B cell (primary cell): ENCODE data around the gene IL1F10. TPM values are rescaled to one million over a fixed set of nuclear protein-coding genes. Genes with fewer than 3 reads are reported as not detected.
A peak's percentile ranks its signal among the peaks of the same experiment; 100 is the strongest.

ENCODE experiments used
- ATAC-seq: fragments of 200-7000 bp; cut with Tn5 transposase; one replicate; pipeline ENCODE4 v1.10.0; 2021; ENCODE audit warnings: low read depth, mild to moderate bottlenecking, moderate number of reproducible peaks, moderate library complexity
- CTCF ChIA-PET: fragments of 350-600 bp; sonication (Branson Sonifier 250); formaldehyde crosslinking; loops from one replicate; lab custom pipeline; 2021; ENCODE audit warnings: antibody characterized with exemption, inconsistent platforms; lab: Charles Lee
- POLR2A ChIA-PET: fragments of 350-600 bp; sonication (Branson Sonifier 250); formaldehyde crosslinking; loops from one replicate; lab custom pipeline; 2021; ENCODE audit warnings: antibody characterized with exemption; lab: Charles Lee
- DNase-seq: peaks from one replicate; pipeline ENCODE4 v3.0.0; 2013
- H2AFZ ChIP-seq: 2 replicates; pipeline ENCODE4 v1.6.1; 2012; ENCODE audit warnings: mild to moderate bottlenecking, low read depth, low read length; ENCODE audit not compliant: insufficient read depth, poor library complexity, severe bottlenecking
- H3K27ac ChIP-seq, 2 donors: 1 replicate in 1 of 2; 2 replicates in 1 of 2; pipeline ENCODE4 v1.5.1; 2012 to 2013; ENCODE audit warnings: low read length in 2 of 2, mild to moderate bottlenecking in 2 of 2, moderate library complexity in 1 of 2
- H3K27me3 ChIP-seq, 4 experiments: fragments of 200-600 bp in 1 of 4; sonication (generic) in 1 of 4; replicated peaks in 1 of 4; 1 replicate in 2 of 4; 2 replicates in 2 of 4; pipeline versions ENCODE4 v1.6.1 to v1.7.0; 2013 to 2016; ENCODE audit warnings: low read length in 3 of 4, mild to moderate bottlenecking in 2 of 4, mixed read lengths in 1 of 4, moderate library complexity in 1 of 4; ENCODE audit not compliant: insufficient read depth in 4 of 4, control insufficient read depth in 3 of 4; ENCODE audit errors: control extremely low read depth in 1 of 4
- H3K36me3 ChIP-seq, 2 experiments: replicated peaks in 1 of 2; 1 replicate in 1 of 2; 2 replicates in 1 of 2; pipeline versions ENCODE4 v1.6.1 to v1.7.1; 2013; ENCODE audit warnings: low read length in 1 of 2; ENCODE audit not compliant: insufficient read depth in 2 of 2, control insufficient read depth in 1 of 2; ENCODE audit errors: control extremely low read depth in 1 of 2, extremely low read depth in 1 of 2
- H3K4me1 ChIP-seq, 2 donors: fragments of 200-600 bp in 1 of 2; sonication (generic) in 1 of 2; 1 replicate in 1 of 2; 2 replicates in 1 of 2; pipeline versions ENCODE4 v1.5.1 to v1.6.1; 2013 to 2017; ENCODE audit warnings: low read length in 2 of 2; ENCODE audit not compliant: control insufficient read depth in 2 of 2, insufficient read depth in 2 of 2
- H3K4me2 ChIP-seq: replicated peaks from 2 replicates; pipeline ENCODE3; 2012; ENCODE audit warnings: mild to moderate bottlenecking, low read depth, low read length; ENCODE audit not compliant: poor library complexity, severe bottlenecking
- H3K4me3 ChIP-seq, 5 experiments: fragments of 200-600 bp in 1 of 5; sonication (generic) in 1 of 5; 1 replicate in 3 of 5; 2 replicates in 2 of 5; pipeline versions ENCODE4 v1.5.1 to v1.7.0; 2011 to 2016; ENCODE audit warnings: low read length in 4 of 5, mild to moderate bottlenecking in 4 of 5, low read depth in 2 of 5, control low read depth in 1 of 5, moderate library complexity in 1 of 5; ENCODE audit not compliant: insufficient read depth in 1 of 5; ENCODE audit errors: control extremely low read depth in 1 of 5, extremely low read depth in 1 of 5
- H3K79me2 ChIP-seq: fragments of 200-600 bp; sonication (generic); one replicate; pipeline ENCODE4 v1.6.0; 2016; ENCODE audit warnings: low read length; ENCODE audit not compliant: control insufficient read depth, insufficient read depth
- H3K9ac ChIP-seq: fragments of 200-600 bp; sonication (generic); 2 replicates; pipeline ENCODE4 v1.6.1; 2017; ENCODE audit warnings: mild to moderate bottlenecking, low read length, moderate library complexity
- H3K9me3 ChIP-seq, 3 donors: one replicate each; pipeline versions ENCODE4 v1.6.1 to v1.7.1; 2013; ENCODE audit warnings: low read length in 2 of 3; ENCODE audit not compliant: control insufficient read depth in 2 of 3, insufficient read depth in 1 of 3; ENCODE audit errors: control extremely low read depth in 1 of 3
- H4K20me1 ChIP-seq: 2 replicates; pipeline ENCODE4 v1.6.0; 2012; ENCODE audit warnings: mild to moderate bottlenecking, low read length; ENCODE audit not compliant: insufficient read depth, control insufficient read depth, poor library complexity, severe bottlenecking
- H3K27ac Mint-ChIP-seq: one replicate; pipeline ENCODE4 v1.8.0; 2021; ENCODE audit warnings: mixed read lengths
- H3K27me3 Mint-ChIP-seq: one replicate; pipeline ENCODE4 v1.8.0; 2021; ENCODE audit warnings: mixed read lengths
- H3K4me1 Mint-ChIP-seq: one replicate; pipeline ENCODE4 v1.8.0; 2021; ENCODE audit warnings: mixed read lengths
- H3K4me3 Mint-ChIP-seq: one replicate; pipeline ENCODE4 v1.8.0; 2021; ENCODE audit warnings: mixed read lengths
- H3K9me3 Mint-ChIP-seq: one replicate; pipeline ENCODE4 v1.8.0; 2022; ENCODE audit warnings: mixed read lengths; ENCODE audit not compliant: insufficient read depth
- CTCF ChIP-seq: fragments of 200-600 bp; IDR thresholded peaks from one replicate; pipeline ENCODE4 v1.8.0; 2022; ENCODE audit warnings: antibody characterized with exemption, mild to moderate bottlenecking
- EZH2 ChIP-seq: IDR thresholded peaks from 2 replicates; pipeline ENCODE4 v1.6.1; 2012; ENCODE audit warnings: borderline replicate concordance, low read depth, mild to moderate bottlenecking, moderate library complexity, low read length; ENCODE audit not compliant: insufficient read depth, poor library complexity, severe bottlenecking
- WGBS: methylation state at CpG from one replicate; pipeline ENCODE4 v1.1.5; 2013; ENCODE audit warnings: missing lambda C conversion rate; ENCODE audit not compliant: insufficient coverage; 5-methylcytosine and 5-hydroxymethylcytosine counted together
- intact Hi-C: fragments of 100-400 bp; cut with micrococcal nuclease; formaldehyde crosslinking; loops from one replicate; pipeline ENCODE4 v1.10.0; 2022
- polyA plus RNA-seq: library from polyadenylated mRNA; depleted of rRNA; stranded (reverse); fragments of >200 nt; gene quantifications from 2 replicates; pipeline ENCODE4 v1.2.3, GENCODE V29; 2012
- total RNA-seq, 2 donors: library from RNA; stranded (reverse); fragments of 120-200 nt in 1 of 2; gene quantifications; 1 replicate in 1 of 2; 2 replicates in 1 of 2; pipeline versions ENCODE4 v1.2.3 to v1.2.4, GENCODE V29; 2013 to 2022

The IL1F10 gene
- total and polyA plus RNA-seq, 2 donors (not counting 1 experiment from before 2014, with no cell fraction given): not detected

GRCh38 chr2:113089916-113090315, 22.1 kb downstream of the IL1F10 start:
- H3K9me3 Mint-ChIP-seq: no peaks in the 10 kb centered on the region
- peaks cover 14% of the 10 kb centered on the region for H3K27me3 Mint-ChIP-seq
- peak overlapping the region; percentile 40 for H3K4me2 ChIP-seq
- H3K4me1 ChIP-seq: peaks cover 11 to 18% of the 10 kb centered on the region in 2 donors
- H3K27me3 ChIP-seq: no peaks in the 10 kb centered on the region
- intact Hi-C loops: no loop called here
- ChIA-PET POLR2A (no interaction called here), CTCF (interaction anchor here (0.7 to 3.0 kb wide), 3 partner anchors 10 to 109 kb away, joined by 3 to 16 read pairs (median 6); no protein-coding TSS in a partner anchor)
- H2AFZ ChIP-seq: no peak overlapping the region
- H3K79me2 ChIP-seq: no peaks in the 10 kb centered on the region
- DNase-seq: peak; percentile 35
- no peaks in the 10 kb centered on the region for H3K36me3 ChIP-seq
- peak; percentile 43 for ATAC-seq
- H3K4me3 ChIP-seq: no peak overlapping the region
- no peak overlapping the region for H3K27ac Mint-ChIP-seq
- H3K4me3 Mint-ChIP-seq: no peak overlapping the region
- TF ChIP-seq EZH2 (no peak), CTCF (no peak)
- peaks cover 0 to 3% (median 0%) of the 10 kb centered on the region in 3 donors for H3K9me3 ChIP-seq
- no peak overlapping the region for H3K27ac ChIP-seq
- no peak overlapping the region for H3K9ac ChIP-seq
- no peaks in the 10 kb centered on the region for H4K20me1 ChIP-seq
- H3K4me1 Mint-ChIP-seq: no peaks in the 10 kb centered on the region

- CTCF ChIA-PET: no interaction called here
Observed at GRCh38 chr2:113091231-113091896, 23.6 kb downstream of the IL1F10 start.

More at GRCh38 chr2:113091231-113091896, 23.6 kb downstream of the IL1F10 start:
- no peak overlapping the region for H3K4me2 ChIP-seq
- H3K4me1 ChIP-seq: peaks cover 11 to 18% of the 10 kb centered on the region in 2 donors
- POLR2A ChIA-PET: no interaction called here
- TF ChIP-seq CTCF (no peak), EZH2 (no peak)
- no peaks in the 10 kb centered on the region for H3K79me2 ChIP-seq
- intact Hi-C loops: no loop called here
- no peaks in the 10 kb centered on the region for H3K4me1 Mint-ChIP-seq
- H3K27ac Mint-ChIP-seq: no peak overlapping the region
- H3K4me3 ChIP-seq: no peak overlapping the region
- no peaks in the 10 kb centered on the region for H3K27me3 ChIP-seq
- no peaks in the 10 kb centered on the region for H3K36me3 ChIP-seq
- no peaks in the 10 kb centered on the region for H4K20me1 ChIP-seq
- ATAC-seq (no peak), DNase-seq (no peak)
- WGBS: 76% methylated on average over 3 of the region's 4 CpGs
- H3K9me3 ChIP-seq: peaks cover 0 to 3% (median 0%) of the 10 kb centered on the region in 3 donors
- peaks cover 10% of the 10 kb centered on the region for H3K27me3 Mint-ChIP-seq
- H3K9me3 Mint-ChIP-seq: peaks cover 5% of the 10 kb centered on the region
- no peak overlapping the region for H2AFZ ChIP-seq
- no peak overlapping the region for H3K4me3 Mint-ChIP-seq
- H3K9ac ChIP-seq: no peak overlapping the region
- H3K27ac ChIP-seq: no peak overlapping the region
